Ishikawa (cell line): ENCODE results near the gene TRIM67.

ENCODE experiments used
- CEBPB ChIP-seq: IDR thresholded peaks from 2 replicates; pipeline ENCODE4 v1.6.1; 2012
- CREB1 ChIP-seq: IDR thresholded peaks from 2 replicates; pipeline ENCODE4 v1.6.1; 2012; ENCODE audit warnings: low read depth
- EGR1 ChIP-seq: IDR thresholded peaks from 2 replicates; pipeline ENCODE4 v1.6.1; 2012
- EP300 ChIP-seq: IDR thresholded peaks from 2 replicates; pipeline ENCODE4 v1.6.1; 2012; ENCODE audit warnings: borderline replicate concordance
- FOXM1 ChIP-seq: IDR thresholded peaks from 2 replicates; pipeline ENCODE4 v1.6.1; 2012; ENCODE audit warnings: low read depth, borderline replicate concordance
- NFIC ChIP-seq: IDR thresholded peaks from 2 replicates; pipeline ENCODE4 v1.6.1; 2012
- RAD21 ChIP-seq: IDR thresholded peaks from 2 replicates; pipeline ENCODE4 v1.6.1; 2012; ENCODE audit warnings: low read depth
- TAF1 ChIP-seq: IDR thresholded peaks from 2 replicates; pipeline ENCODE4 v1.6.1; 2012; ENCODE audit warnings: low read depth, mild to moderate bottlenecking
- TCF12 ChIP-seq: IDR thresholded peaks from 2 replicates; pipeline ENCODE4 v1.6.1; 2012; ENCODE audit warnings: low read depth
- TEAD4 ChIP-seq: IDR thresholded peaks from 2 replicates; pipeline ENCODE4 v1.6.1; 2012
- YY1 ChIP-seq: IDR thresholded peaks from 2 replicates; pipeline ENCODE4 v1.6.1; 2012; ENCODE audit warnings: low read depth
- ZBTB7A ChIP-seq: IDR thresholded peaks from 2 replicates; pipeline ENCODE4 v1.6.1; 2012; ENCODE audit warnings: low read depth
- TF ChIP-seq, protein P1 (sequence below): IDR thresholded peaks from 2 replicates; pipeline ENCODE4 v1.6.1; 2012
- TF ChIP-seq, protein P2 (sequence below): IDR thresholded peaks from 2 replicates; pipeline ENCODE4 v1.6.1; 2012
- TF ChIP-seq, protein P3 (sequence below): IDR thresholded peaks from 2 replicates; pipeline ENCODE4 v1.6.1; 2012; ENCODE audit warnings: low read depth, mild to moderate bottlenecking

TRIM67 gene

DNA sequence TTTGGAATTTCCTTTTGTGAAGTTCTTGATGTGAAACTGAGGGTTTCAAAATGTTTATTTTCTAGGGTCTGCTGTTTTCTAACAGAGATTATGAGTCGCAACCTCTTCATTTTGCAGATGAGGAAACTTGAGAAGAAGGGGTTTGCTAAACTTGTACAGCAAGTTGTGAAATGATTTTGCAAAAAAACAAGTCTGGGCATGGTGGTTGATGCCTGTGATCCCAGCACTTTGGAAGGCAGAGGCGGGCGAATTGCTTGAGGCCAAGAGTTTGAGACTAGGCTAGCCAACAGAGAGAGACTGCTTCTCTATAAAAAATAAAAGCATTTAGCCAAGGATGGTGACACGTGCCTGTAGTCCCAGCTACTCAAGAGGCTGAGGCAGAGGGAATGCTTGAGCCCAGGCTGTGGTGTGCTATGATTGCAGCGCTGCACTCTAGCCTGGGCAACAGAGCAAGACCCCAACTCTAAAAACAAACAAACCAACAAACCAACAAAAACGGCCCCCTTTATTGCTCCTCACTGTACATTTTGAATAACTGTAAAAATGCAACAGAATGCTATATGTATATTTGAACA, 9.9 kb downstream of the TRIM67 start:
- TF ChIP-seq, protein P1, sequence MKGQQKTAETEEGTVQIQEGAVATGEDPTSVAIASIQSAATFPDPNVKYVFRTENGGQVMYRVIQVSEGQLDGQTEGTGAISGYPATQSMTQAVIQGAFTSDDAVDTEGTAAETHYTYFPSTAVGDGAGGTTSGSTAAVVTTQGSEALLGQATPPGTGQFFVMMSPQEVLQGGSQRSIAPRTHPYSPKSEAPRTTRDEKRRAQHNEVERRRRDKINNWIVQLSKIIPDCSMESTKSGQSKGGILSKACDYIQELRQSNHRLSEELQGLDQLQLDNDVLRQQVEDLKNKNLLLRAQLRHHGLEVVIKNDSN, result no peak
- no peak for TF ChIP-seq TAF1
- no peak for TF ChIP-seq RAD21
- no peak for TF ChIP-seq EGR1
- no peak for TF ChIP-seq TEAD4
- no peak for TF ChIP-seq EP300
- TF ChIP-seq, protein P2, sequence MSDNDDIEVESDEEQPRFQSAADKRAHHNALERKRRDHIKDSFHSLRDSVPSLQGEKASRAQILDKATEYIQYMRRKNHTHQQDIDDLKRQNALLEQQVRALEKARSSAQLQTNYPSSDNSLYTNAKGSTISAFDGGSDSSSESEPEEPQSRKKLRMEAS, result no peak
- TF ChIP-seq ZBTB7A, result no peak
- no peak for TF ChIP-seq CREB1
- TF ChIP-seq YY1, result no peak
- TF ChIP-seq TCF12, result no peak
- no peak for TF ChIP-seq NFIC
- TF ChIP-seq, protein P3, sequence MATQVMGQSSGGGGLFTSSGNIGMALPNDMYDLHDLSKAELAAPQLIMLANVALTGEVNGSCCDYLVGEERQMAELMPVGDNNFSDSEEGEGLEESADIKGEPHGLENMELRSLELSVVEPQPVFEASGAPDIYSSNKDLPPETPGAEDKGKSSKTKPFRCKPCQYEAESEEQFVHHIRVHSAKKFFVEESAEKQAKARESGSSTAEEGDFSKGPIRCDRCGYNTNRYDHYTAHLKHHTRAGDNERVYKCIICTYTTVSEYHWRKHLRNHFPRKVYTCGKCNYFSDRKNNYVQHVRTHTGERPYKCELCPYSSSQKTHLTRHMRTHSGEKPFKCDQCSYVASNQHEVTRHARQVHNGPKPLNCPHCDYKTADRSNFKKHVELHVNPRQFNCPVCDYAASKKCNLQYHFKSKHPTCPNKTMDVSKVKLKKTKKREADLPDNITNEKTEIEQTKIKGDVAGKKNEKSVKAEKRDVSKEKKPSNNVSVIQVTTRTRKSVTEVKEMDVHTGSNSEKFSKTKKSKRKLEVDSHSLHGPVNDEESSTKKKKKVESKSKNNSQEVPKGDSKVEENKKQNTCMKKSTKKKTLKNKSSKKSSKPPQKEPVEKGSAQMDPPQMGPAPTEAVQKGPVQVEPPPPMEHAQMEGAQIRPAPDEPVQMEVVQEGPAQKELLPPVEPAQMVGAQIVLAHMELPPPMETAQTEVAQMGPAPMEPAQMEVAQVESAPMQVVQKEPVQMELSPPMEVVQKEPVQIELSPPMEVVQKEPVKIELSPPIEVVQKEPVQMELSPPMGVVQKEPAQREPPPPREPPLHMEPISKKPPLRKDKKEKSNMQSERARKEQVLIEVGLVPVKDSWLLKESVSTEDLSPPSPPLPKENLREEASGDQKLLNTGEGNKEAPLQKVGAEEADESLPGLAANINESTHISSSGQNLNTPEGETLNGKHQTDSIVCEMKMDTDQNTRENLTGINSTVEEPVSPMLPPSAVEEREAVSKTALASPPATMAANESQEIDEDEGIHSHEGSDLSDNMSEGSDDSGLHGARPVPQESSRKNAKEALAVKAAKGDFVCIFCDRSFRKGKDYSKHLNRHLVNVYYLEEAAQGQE, result no peak
- no peak for TF ChIP-seq FOXM1

DNA sequence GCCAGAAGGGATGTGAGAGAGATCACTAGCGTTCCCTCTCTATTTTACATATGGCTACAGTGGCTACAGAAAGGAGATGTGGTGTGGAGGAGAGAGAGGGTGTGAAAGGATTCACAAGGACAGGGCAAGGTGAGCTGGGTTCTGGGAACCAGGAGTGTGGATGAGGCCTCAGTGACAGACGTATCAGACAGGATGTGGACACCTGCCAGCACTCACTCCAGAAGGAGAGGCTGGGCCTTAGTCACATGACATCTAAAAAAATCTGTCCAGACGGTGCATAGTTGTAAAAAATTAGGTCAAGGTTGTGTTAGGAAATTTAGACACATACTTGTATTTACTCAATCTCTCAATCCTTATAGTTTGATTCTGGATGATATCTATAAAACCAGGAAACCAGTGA, 10.6 kb downstream of the TRIM67 start:
- TF ChIP-seq, protein P2, result no peak
- TF ChIP-seq CEBPB (no peak), NFIC (no peak), FOXM1 (no peak), TCF12 (no peak), TAF1 (no peak), YY1 (no peak), TEAD4 (no peak), ZBTB7A (no peak), EP300 (no peak), CREB1 (no peak)
- TF ChIP-seq, protein P3, result no peak
- TF ChIP-seq, protein P1, result no peak

DNA sequence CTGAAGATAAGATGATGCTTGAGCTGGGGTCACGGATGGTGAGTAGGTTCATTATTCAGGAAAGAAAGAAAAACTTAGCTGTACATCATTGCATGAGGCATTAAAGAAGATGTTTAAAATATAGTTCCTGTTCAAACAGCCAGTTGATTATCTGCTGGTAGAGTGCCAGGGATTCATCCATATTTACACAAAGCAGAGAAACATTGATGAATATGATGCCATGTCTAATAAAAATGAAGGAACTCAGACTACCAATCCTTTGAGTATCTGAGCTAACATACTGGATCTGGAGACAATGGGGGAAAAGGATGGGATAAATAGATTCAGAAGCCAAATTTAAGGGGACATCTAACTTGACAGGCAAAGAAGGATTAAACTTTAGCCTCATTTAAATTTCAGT, 14.6 kb downstream of the TRIM67 start:
- TF ChIP-seq CEBPB (no peak), EGR1 (no peak), EP300 (no peak), TCF12 (no peak), RAD21 (no peak), CREB1 (no peak), YY1 (no peak), TEAD4 (no peak)
- TF ChIP-seq, protein P2, result no peak

DNA sequence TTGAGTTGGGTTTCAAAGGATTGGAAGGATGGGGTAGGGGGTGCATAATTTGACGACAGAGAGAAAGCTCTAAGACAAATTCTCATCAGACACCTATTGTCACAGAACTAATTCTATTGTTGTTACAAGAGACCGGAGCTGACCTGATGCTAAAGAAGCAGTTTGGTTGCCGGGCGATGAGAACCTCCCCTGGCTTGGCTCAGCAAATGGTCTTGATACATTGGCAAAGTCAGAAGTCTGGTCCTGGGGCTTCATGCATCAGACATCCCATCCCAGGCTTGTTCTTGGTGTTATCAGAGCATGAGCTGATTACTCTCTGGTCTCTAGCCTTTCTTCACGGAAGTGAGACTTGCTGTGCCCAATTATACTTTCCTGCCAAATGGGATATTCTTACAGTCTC, 15.4 kb downstream of the TRIM67 start:
- no peak for TF ChIP-seq TCF12
- TF ChIP-seq, protein P3, result no peak

DNA sequence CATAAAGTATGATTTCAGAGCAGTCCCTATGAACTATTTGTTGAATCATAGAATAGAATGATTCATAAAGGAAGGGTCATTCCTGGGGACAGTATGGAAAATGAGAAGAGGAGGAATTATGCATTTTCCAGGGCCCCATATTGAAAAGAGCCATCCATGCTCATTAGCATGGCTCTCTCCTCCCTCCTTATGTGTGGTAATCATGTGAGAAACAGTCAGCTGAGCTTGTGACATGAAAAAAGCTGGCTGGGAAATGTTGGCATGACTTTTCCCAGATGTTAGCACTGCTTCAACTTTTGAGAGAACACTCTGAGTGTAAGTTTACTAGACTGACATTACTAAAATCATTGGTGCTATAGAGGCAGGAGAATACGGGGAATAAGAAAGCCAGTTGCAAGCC, 16.1 kb downstream of the TRIM67 start:
- TF ChIP-seq, protein P3, result no peak
- TF ChIP-seq, protein P2, result no peak
- TF ChIP-seq ZBTB7A (no peak), EP300 (no peak), FOXM1 (no peak), CREB1 (no peak), NFIC (no peak), TEAD4 (no peak), YY1 (no peak), EGR1 (no peak), RAD21 (no peak), TCF12 (no peak), CEBPB (no peak), TAF1 (no peak)
- TF ChIP-seq, protein P1, result no peak
